Non-pigmented ciliary epithelial cell (primary cell): Measurements from ENCODE around the gene ROR2.
"Not testable (repeated sequence)": the region's sequence is repeated elsewhere in the genome, so short reads cannot be mapped to it uniquely, and the experiment has no call there.

Source experiments
- DNase-seq: peaks from one replicate; pipeline ENCODE4 v3.0.0-alpha.2; 2010; ENCODE audit warnings: low read depth

ROR2 gene

DNA sequence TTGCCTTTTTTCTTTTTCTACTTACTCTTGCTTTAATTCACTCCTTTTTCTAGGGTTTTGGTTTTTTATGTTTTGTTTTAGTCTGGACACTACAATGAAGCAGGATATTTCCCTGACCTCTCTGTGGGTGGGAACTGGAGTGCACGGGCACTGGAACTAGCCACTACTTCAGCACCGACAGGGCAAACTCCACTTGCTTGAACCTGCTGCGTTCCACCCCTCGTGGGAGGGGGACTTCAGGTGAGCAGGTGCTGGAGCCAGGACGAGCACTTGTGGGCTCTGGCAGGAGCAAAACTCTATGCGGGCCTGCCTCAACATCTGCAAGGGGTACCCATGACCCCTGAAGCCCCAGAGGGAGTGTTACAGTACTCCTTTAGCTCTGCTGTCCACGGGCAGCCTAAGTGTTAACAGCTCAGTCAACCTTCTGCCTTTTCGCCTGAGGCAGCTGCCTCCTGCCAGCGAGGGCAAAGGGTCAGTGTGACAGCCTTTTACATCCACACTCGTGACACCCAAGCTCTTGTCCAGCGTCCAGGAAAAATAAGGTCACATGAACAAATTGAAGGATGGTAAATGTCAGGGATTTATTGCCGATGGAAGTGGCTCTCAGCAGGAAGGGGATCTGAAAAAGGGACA is 382.3 kb downstream of the ROR2 start:
- no peak for DNase-seq

DNA sequence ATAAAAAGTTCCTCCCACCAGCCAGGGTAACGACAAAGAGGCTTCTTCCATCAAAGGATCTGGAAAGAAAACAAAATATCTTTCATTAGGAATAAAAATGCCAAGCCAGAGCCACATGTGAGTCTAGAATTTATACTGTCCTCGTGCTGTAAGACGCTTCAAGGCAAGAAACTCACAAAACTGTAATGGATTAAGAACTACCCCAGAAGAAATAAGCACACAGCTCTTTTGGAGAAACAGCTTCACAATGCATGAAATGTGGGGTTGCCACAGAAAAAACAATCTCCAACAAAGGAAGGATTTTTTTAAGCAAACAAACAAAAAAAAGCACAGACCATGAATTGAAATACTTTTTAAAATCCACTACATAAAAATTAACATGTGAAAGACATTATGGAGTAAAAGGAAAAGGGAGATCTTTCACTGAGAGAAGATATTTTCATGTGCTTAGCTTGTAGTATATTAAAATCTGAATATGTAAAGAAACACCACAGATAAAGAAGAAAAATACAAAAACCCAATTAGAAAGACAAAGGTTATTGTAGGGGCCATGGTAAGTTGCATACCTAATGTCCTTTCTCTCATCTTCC is 385.9 kb downstream of the ROR2 start:
- DNase-seq: no peak

DNA sequence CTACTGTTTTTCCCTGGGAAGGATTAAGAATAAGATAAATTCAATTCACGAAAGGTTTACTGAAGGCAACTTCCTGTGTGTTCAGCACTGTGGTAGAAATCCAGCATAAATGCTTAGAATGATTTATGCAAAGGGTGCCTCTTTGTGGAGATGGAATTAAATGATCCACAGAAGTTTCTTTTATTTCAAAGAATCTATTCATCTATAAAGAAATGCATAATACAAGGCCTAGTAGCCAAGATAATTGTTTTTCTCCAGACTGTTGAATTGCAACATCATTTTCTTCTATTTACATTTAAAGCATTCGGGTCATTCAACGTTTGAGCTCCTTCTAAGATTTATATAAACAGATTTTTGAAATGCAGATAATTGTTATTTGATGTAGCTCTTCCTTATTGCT is 387.6 kb downstream of the ROR2 start:
- no peak for DNase-seq

DNA sequence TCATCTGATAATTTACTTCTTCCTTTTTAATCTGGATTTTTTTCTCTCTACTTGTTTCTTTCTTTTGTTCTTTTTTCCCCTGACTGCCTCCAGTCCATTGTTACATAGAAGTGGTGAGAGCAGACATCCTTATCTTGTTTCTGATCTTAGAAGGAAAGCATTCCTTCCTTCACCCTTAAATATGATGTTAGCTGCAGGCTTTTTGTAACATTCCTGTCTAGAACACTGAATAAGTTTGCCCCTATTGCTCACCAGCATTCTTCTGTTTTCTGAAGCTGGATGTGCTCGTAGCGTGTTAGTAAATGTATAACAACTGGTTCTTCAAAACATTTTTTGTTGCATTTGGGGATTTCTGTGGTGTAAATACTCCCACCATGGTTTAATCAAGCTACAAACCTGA is 389.7 kb downstream of the ROR2 start:
- DNase-seq: no peak

DNA sequence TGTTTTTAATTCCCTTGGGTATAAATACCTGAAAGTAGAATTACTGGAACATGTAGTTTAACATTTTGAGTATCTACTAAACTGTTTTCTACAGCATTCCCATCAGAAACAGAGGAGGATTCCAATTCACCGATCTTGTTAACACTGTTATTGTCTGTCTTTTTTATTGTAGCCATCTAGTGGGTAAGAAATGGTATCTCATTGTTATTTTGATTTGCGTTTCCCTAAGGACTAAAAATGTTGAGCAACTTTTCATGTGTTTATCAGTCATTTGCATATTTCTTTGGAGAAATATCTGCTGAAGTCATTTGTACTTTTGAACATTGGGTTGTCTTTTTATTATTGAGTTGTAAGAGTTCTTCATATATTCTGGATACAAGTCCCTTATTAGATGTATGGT is 391.1 kb downstream of the ROR2 start:
- no peak for DNase-seq

DNA sequence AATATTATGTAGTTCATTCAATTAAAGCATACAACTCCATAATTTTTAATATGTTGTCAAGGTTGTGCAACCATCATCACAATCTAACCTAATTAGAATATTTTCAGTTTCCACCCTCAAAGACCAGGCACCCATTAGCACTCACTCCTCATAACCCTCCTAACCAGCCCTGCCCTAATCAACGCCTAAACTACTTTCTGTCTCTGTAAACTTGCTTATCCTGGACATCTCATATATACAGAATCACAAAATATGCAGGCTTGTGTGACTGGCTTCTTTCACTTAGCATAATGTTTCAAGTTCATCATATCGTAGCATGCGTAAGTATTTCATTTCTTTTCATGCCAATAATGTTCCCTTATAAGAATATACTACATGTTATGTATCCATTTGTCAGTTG is 391.6 kb downstream of the ROR2 start:
- no peak for DNase-seq

DNA sequence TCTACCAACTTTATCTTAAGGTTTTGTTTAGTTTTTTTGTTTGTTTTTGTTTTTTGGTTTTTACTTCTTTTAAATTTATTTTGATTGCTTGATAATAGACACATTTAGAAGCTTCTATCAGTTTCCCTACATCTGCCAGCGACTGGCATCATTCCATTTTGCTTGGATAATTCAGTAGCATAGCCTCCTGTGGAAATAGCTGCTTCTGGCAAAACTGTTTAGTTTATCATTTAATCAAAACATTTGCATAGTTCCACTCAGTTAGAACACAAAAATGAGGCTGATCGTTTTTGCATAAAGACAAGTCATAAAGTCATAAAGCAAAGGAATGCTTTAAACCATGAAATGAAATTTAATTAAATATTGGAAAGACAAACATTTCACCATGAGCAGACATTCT is 392.7 kb downstream of the ROR2 start:
- DNase-seq: no peak

DNA sequence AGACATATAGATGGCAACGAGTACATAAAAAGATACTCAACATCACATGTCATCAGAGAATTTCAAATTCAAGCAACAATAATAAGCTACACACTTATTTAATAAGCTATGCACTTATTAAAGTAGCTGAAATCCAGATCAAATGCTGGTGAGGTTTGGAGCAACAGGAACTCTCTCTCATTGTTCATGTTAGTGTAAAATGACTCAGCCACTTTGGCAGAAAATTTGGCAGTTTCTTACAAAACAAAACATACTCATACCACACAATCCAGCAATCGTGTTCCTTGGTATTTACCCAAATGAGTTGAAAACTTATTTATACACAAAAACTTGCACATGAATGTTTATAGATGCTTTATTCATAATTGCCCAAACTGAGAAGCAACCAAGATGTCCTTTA is 394.9 kb downstream of the ROR2 start:
- no peak for DNase-seq

DNA sequence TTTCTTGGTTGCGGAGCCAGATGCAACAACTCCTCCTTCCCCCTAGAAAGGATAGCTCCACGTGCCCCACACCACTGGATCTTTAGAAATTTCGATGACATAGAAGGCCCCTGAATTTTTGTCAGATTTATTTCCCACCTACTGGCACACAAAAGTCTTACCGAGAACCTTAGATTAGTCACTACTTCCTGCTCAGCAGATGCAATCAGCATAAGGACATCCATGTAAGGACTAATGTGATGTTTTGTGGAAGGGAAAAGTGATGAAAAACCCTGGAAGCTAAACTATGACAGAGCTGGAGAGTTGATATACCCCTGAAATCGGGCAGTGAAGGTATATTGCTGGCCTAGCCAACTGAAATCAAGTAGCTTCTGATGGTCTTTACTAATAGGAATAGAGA is 400.9 kb downstream of the ROR2 start:
- DNase-seq: no peak

DNA sequence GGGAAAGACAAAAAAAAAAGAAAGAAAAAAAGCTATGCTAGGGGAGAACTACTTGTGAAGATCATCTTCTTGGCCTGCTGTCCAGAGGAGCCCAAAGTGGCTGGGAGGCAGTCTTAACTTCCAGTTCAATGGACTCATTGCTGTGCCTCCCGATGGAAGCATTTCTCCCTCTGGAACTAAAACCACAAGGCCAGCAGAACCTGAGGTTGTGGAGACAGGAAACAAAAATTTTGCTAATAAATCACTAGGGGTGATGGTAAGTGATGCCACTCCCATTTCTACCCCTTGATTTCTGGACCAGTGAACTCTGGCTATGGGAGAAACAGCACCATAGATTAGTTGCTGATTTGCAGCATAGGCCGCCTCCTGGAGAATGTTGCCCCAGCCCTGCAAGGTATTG is 402.9 kb downstream of the ROR2 start:
- no peak for DNase-seq

DNA sequence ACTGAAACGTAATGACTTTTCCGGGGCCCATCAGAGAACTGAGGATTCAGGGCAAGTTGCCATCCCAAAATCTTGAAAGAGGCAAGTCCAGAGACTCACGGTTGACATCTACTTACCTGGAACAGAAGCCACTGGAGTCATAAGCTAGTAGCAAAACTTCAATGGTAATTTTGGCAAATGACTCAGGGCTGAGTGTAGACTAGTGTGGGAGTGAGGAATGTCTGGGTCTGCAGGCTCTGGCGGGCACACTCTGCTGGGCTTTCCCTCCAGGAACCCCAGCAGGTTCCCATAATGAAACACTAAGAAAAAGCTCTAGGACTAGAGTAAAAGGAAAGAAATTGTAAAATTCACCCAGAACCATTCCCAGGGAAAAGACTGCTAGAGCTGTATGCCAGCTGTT is 403.5 kb downstream of the ROR2 start:
- DNase-seq: no peak

DNA sequence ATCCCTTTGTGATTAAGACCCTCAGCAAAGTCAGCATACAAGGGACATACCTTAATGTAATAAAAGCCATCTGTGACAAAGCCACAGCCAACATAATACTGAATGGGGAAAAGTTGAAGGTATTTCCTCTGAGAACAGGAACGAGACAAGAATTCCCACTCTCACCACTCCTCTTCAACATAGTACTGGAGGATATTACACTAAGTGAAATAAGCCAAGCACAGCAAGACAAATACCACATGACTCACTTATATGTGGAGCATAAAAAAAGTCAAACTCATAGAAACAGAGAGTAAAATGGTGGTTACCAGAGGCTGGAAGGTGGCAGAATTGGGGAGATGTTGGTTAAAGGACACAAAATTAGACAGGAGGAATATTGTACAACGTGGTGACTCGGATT is 408.3 kb downstream of the ROR2 start:
- no peak for DNase-seq

DNA sequence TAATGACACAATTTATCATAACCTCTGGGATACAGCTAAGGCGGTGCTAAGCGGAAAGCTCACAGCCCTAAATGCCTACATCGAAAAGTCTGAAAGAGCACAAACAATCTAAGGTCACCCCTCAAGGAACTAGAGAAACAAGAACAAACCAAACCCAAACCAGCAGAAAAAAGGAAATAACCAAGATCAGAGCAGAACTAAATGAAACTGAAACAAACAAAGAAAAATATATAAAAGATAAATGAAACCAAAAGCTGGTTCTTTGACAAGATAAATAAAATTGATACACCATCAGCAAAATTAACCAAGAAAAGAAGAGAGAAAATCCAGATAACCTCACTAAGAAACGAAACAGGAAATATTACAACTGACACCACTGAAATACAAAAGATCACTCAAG is 409.5 kb downstream of the ROR2 start:
- not testable (repeated sequence) for DNase-seq

DNA sequence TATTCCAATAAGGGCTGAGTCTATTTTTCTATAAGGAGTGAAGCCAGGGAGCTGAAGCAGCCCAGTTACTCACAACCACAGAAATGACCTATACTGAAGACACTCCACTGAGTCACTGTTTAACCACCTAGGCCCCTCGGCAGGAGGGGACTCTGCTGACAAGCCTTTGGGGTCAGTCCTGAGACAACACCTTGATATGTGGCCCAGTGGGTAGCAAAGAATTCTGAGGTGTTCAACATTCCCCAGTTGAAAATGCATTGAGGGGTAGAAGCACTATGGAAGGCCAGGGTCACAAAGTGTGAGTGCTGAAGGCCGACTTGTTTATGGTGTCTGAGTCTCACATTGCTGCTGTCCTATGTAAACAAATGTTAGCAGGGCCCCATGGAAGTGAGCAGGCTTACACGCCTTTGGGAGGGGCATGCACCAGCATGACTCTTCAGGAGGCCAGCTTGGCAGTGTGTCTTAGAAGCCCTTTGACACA is 413.8 kb downstream of the ROR2 start:
- no peak for DNase-seq

DNA sequence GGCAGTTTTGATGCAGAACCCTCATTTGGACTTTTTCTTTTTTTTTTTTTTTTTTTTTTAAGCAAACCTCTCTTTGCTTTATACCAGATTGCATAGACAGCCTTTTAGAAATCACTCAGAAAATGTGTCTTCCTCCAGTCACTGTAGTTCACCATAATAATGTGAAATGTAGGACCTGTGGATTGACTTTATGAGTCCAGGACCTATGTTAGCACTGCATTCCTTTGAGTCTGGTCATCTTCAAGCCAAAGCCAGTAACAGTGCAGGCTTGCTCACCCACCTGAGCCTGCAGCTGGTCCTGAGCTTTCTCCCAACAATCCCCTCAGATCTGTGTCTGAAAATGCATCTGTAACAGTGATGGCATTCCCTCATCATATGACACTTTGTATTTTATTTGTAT is 415.7 kb downstream of the ROR2 start:
- no peak for DNase-seq

DNA sequence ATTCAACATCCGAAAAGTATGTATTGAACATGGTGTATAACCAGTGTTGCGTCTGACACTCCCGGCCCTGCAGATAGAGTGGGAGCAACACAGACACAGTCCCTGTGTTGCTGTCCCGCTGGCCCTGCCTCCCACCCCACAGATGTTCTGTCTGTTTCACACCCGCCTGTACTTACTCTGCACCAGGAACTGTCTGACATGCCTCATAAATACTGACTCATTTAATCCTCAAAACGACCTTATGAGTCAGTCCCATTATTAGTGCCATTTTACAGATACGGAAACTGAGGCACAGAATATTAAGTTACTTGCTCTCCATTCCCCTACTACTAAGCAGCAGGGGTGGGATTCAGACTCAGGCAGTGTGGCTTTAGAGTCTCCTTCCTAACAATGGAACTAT is 416.6 kb downstream of the ROR2 start:
- DNase-seq: no peak

DNA sequence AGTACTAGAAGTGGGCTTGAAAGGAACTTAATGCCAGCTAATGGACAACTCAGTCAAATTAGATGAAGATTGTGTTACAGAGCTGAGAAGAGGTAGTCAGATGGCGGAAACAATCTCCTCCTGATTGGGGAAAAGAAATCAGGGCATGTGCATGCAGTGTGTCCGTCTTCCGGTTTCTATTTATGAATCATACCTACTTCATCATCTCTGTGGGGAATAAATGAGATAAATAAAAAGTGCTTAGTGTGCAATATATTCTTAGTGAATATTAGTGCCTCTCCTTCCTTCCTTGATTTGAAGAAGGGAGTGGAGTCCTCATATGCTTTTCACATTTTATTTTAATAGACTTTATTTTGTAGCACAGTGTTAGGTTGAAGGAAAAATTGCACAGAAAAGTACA is 417.7 kb downstream of the ROR2 start:
- no peak for DNase-seq

DNA sequence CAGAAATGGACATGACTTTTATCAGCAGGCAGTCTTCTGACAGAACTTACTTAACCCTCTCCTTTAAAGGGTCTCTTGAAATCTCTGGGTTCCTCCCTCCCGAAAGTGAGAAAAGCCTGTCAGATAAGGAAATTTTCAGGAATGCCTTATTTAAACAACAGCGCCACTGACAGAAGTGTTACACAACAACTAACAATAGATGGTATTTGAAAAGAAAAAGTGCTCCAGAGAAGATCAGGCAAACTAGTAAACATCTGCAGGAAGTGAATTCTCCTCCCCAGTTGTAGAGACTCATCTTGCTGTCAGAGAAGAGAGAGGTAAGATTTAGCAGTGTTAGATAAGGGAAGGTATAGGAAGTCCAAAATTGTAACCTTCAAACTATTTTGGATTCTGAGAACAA is 419.2 kb downstream of the ROR2 start:
- no peak for DNase-seq

DNA sequence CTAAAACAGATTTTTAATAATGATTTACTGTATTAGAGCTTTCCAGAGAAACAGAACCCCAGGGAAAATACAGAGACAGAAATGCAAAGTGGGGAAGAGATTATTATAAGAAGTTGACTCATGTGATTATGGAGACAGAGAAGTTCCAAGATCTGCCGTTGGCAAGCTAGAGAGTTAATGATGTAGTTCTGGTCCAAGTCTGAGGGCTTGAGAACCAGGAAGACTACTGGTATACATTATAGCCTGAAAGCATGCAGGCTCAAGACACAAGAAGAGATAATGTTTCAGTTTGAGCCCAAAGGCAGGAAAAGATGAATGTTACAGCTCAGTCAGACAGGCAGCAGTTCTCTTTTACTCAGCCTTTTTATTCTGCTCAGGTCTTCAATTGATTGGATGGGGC is 427.5 kb downstream of the ROR2 start:
- DNase-seq: no peak

DNA sequence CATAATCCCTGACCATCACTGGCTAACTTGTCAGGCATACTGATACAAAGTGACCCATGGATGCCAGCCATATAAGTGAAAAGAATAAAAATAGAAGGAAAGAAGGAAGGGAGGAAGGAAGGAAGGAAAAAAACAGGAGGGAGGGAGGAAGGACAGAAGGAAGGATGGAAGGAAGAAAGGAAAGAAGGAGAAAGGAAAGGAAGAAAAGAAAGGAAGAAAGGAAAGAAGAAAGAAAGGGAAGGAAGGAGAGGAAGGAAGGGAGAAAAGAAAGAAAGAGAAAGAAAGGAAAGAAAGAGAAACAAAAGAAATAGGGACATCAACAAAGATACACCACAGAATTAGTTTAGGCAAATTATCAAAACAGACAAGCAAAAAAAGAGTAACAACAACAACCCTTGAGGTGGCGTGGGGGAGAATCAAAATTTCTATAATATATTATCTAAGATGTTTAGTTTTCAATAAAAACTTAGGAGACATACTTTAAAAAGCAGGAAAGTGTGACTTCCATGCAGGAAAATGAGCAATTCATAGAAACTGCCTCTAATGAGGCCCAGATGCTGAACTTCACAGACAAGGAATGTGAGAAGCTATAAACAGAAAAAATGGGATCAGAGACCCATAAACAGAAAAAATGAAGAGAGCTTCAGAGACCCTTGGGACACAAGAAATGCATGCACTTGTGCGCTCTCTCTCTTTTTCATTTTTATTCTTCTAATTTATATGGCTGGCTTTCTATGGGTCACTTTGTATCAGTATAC is 430.3 kb downstream of the ROR2 start:
- no peak for DNase-seq

DNA sequence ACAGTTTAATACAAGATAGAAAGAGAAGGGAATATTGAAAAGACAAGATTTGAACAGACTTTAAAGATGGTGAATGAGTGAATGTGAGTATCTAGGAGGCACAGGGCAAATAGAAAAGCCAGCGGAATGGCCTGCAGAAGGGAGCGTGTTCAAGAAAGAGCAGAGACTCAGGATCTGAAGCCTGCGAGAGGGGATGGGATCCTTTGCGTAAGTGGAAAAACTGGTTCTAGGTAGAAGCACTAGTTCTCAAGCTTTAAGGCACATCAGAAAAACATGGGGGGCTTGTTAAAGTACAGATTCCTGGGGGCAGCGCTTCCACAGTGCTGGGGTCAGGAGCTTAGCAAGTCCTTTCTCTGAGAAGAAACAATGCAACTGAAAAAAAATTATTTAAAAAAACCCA is 431.6 kb downstream of the ROR2 start:
- no peak for DNase-seq

DNA sequence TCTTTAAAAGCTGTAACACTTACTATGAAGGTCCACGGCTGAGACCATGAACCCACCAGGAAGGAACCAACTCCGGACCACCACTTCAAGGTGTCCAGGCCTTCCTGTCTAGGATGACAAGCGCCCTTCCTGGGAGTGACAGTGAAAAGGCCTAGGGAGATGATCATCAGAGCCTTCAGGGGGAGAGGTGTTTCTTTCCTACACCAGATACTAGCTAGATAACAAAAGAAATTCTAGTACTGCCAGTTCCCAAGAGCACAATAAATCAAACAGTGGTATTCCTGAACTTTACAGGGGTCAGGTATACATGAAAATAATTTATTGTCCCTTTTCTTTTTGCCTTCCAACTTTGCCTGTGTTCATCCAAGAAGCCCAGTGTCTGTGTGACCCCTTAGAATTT is 432.2 kb downstream of the ROR2 start:
- no peak for DNase-seq

DNA sequence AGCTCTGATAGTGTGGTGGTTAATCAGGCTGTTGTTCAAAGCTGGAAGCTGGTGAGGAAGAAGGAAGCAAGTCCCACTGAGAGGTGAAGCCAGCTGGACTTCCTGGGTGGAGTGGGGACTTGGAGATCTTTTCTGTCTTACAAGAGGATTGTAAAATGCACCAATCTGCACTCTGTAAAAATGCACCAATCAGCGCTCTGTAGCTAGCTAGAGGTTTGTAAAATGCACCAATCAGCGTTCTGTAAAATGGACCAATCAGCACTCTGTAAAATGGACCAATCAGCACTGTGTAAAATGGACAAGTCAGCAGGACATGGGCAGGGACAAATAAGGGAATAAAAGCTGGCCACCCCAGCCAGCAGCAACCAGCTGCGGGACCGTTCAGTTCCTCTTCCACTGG is 432.7 kb downstream of the ROR2 start:
- not testable (repeated sequence) for DNase-seq

DNA sequence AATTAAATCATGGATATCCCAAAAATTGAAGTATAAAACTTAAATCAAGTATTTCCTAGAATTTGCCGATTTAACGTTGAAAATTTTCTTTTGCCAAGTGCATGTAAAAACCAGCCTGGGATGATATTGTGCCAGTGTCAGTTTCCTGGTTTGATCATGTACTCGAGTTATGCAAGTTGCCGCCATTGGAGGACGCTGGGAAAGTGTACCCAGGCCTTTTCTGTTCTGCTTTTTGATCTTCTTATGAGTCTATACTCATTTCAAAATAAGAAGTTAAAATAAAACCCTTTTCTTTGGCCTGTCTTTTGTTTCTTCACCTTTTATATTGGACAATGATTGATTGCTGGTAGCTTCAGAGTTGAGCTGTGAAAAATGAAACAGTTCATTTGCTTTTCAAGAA is 433.3 kb downstream of the ROR2 start:
- no peak for DNase-seq
